GM12891 (cell line): ENCODE data around the gene SMC4.

ENCODE experiments used
- DNase-seq: peaks from one replicate; pipeline ENCODE4 v3.0.0; 2011; ENCODE audit warnings: low spot score; ENCODE audit not compliant: insufficient read length
- FAIRE-seq: peaks from 2 replicates; lab custom pipeline; 2011; peaks lifted over from hg19 to GRCh38; lab: Jason Lieb, UNC
- PAX5 ChIP-seq: IDR thresholded peaks from 2 replicates; pipeline ENCODE4 v1.6.1; 2011; ENCODE audit warnings: low read length, moderate library complexity, mild to moderate bottlenecking; ENCODE audit not compliant: insufficient read depth, severe bottlenecking
- POLR2A ChIP-seq: IDR thresholded peaks from 2 replicates; pipeline ENCODE4 v1.6.1; 2011; ENCODE audit warnings: low read depth, low read length, control low read depth
- POLR2AphosphoS5 ChIP-seq: IDR thresholded peaks from 2 replicates; pipeline ENCODE4 v1.6.1; 2011; ENCODE audit warnings: low read depth, low read length, control low read depth
- POU2F2 ChIP-seq: IDR thresholded peaks from 2 replicates; pipeline ENCODE4 v1.6.1; 2011; ENCODE audit warnings: low read depth, mild to moderate bottlenecking, control low read depth, low read length, moderate library complexity
- SPI1 ChIP-seq: IDR thresholded peaks from 2 replicates; pipeline ENCODE4 v1.6.1; 2011; ENCODE audit warnings: low read depth, low read length, control low read depth
- TAF1 ChIP-seq: IDR thresholded peaks from 2 replicates; pipeline ENCODE4 v1.6.1; 2011; ENCODE audit warnings: low read depth, low read length, control low read depth

The SMC4 gene

GRCh38 chr3:160374472-160374871 is 25.0 kb upstream of the SMC4 start:
- DNase-seq (no peak), FAIRE-seq (no peak)
- TF ChIP-seq POU2F2 (no peak), POLR2A (no peak), POLR2AphosphoS5 (no peak), TAF1 (no peak), SPI1 (no peak), PAX5 (no peak)

GRCh38 chr3:160374925-160375324 is 24.5 kb upstream of the SMC4 start:
- no peak for TF ChIP-seq TAF1
- no peak for TF ChIP-seq POLR2A
- no peak for TF ChIP-seq SPI1
- TF ChIP-seq POLR2AphosphoS5: no peak
- TF ChIP-seq PAX5: no peak
- no peak for TF ChIP-seq POU2F2
- DNase-seq (no peak), FAIRE-seq (no peak)

GRCh38 chr3:160376681-160377080 is 22.8 kb upstream of the SMC4 start:
- TF ChIP-seq POLR2A (no peak), POU2F2 (no peak), POLR2AphosphoS5 (no peak), SPI1 (no peak), TAF1 (no peak), PAX5 (no peak)
- no peak for DNase-seq
- FAIRE-seq: no peak

GRCh38 chr3:160378331-160379109 is 20.9 kb upstream of the SMC4 start:
- no peak for DNase-seq
- TF ChIP-seq SPI1: no peak
- no peak for TF ChIP-seq POLR2A
- TF ChIP-seq PAX5: no peak
- TF ChIP-seq POLR2AphosphoS5: no peak
- TF ChIP-seq POU2F2: no peak
- no peak for TF ChIP-seq TAF1
- FAIRE-seq: no peak

- DNase-seq: no peak
- TF ChIP-seq POLR2AphosphoS5: no peak
- no peak for TF ChIP-seq SPI1
- no peak for TF ChIP-seq POLR2A
- TF ChIP-seq PAX5: no peak
- TF ChIP-seq POU2F2: no peak
- TF ChIP-seq TAF1: no peak
- no peak for FAIRE-seq
These were observed 19.7 kb upstream of the SMC4 start for GRCh38 chr3:160379628-160380214.

- FAIRE-seq (no peak), DNase-seq (no peak)
- TF ChIP-seq POLR2AphosphoS5 (no peak), TAF1 (no peak), POLR2A (no peak), POU2F2 (no peak), SPI1 (no peak), PAX5 (no peak)
These were observed 18.0 kb upstream of the SMC4 start for GRCh38 chr3:160381470-160381869.

- TF ChIP-seq POLR2A (no peak), PAX5 (no peak), TAF1 (no peak), SPI1 (no peak), POLR2AphosphoS5 (no peak), POU2F2 (no peak)
- FAIRE-seq (no peak), DNase-seq (no peak)
These were observed 14.7 kb upstream of the SMC4 start for GRCh38 chr3:160384639-160385318.

GRCh38 chr3:160390565-160391138 is 8.8 kb upstream of the SMC4 start:
- DNase-seq (no peak), FAIRE-seq (peak; percentile 57)
- TF ChIP-seq PAX5 (no peak), POU2F2 (no peak), POLR2AphosphoS5 (no peak), SPI1 (no peak), TAF1 (no peak), POLR2A (no peak)

- DNase-seq: no peak
- no peak for TF ChIP-seq TAF1
- TF ChIP-seq POU2F2: no peak
- TF ChIP-seq POLR2AphosphoS5: no peak
- no peak for TF ChIP-seq PAX5
- TF ChIP-seq SPI1: no peak
- no peak for TF ChIP-seq POLR2A
- no peak for FAIRE-seq
These were observed 6.7 kb upstream of the SMC4 start for GRCh38 chr3:160392798-160393197.
